Heart left ventricle (tissue), 13 donors: ENCODE data around the gene FSTL3.

Source experiments
- POLR2A ChIP-seq, 2 donors: fragments of 450-650 bp; IDR thresholded peaks; one replicate each; pipeline ENCODE4 v1.6.1; 2017; ENCODE audit warnings: antibody characterized with exemption in 2 of 2, mild to moderate bottlenecking in 2 of 2, moderate library complexity in 2 of 2
- TF ChIP-seq, protein P1 (sequence below), 12 donors: fragments of 200-600 bp; sonication (generic) in 4 of 12; IDR thresholded peaks; one replicate each; pipeline versions ENCODE4 v1.5.0 to v1.8.0; 2018 to 2022; ENCODE audit warnings: antibody characterized with exemption in 12 of 12, mild to moderate bottlenecking in 5 of 12
- donor health status: ischemic (EF 13 %, LVEDD 7.1; RV severe dilation, severe dysfunction).
- donor health status: DM: no; HTN: yes; CAD: no.
- donor health status: DM: no; HTN: no; CAD: no.
- donor health status: ischemic (EF 25% LVEDD 6.9; RV normal size, moderate dysfunction).
- donor health status: ischemic (EF 25% LVEDD 5.7; RV mildly dilated, moderate dysfunction).
- donor health status: ischemic (EF 35%, LVEDD 5.7; RV mildly dilated, moderate dysfunction).
- donor health status: nonischemic (EF 11% LVEDD 7.7; RV severe dilation, severe dysfunction).
- donor health status: DM: yes; HTN: yes; CAD: no.
- donor health status: PGD.
- donor health status: ischemic (EF 29% LVEDD 5.4; RV normal size, mild dysfunction).
- donor health status: nonischemic (EF 23%, LVEDD 6.1; RV moderate dilation, normal function).

DNA sequence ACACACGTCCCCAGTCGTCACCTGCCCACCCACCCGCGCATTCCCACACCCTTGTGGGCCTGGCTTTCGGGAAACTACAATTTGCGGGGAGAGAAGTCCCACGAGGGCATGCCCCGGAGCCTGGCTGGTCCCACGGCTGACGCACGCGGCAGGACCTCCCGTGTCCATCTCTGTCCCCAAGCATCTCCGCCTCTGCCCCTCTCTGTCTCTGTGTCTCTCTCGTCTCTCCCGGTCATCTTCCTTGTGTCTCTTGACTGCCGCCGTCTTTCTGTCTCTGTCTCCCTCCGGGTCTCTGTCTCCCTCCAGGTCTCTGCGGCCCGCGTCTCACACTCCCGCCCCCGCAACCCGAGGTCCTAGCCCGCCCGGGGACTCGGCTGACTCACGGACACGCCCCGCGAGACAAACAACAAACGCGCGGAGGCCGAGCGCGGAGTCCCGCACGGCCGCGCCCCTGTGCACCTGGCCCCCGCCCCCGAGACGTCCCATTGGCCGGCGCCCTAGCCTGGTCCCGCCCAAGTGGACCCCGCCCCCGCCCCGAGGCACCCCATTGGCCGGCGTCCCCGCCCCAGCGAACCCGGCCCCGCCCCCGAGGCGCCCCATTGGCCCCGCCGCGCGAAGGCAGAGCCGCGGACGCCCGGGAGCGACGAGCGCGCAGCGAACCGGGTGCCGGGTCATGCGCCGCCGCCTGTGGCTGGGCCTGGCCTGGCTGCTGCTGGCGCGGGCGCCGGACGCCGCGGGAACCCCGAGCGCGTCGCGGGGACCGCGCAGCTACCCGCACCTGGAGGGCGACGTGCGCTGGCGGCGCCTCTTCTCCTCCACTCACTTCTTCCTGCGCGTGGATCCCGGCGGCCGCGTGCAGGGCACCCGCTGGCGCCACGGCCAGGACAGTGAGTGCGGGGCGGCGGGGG is 36.7 kb upstream of the FSTL3 start, which contains the start of gene FGF22:
- TF ChIP-seq POLR2A (IDR thresholded peaks at IDR 0.05), result no peak
- TF ChIP-seq, protein P1, sequence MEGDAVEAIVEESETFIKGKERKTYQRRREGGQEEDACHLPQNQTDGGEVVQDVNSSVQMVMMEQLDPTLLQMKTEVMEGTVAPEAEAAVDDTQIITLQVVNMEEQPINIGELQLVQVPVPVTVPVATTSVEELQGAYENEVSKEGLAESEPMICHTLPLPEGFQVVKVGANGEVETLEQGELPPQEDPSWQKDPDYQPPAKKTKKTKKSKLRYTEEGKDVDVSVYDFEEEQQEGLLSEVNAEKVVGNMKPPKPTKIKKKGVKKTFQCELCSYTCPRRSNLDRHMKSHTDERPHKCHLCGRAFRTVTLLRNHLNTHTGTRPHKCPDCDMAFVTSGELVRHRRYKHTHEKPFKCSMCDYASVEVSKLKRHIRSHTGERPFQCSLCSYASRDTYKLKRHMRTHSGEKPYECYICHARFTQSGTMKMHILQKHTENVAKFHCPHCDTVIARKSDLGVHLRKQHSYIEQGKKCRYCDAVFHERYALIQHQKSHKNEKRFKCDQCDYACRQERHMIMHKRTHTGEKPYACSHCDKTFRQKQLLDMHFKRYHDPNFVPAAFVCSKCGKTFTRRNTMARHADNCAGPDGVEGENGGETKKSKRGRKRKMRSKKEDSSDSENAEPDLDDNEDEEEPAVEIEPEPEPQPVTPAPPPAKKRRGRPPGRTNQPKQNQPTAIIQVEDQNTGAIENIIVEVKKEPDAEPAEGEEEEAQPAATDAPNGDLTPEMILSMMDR (IDR thresholded peaks at IDR 0.05), result no peak
